ENCODE results near the gene BMF.
"Not testable (repeated sequence)": the region's sequence is repeated elsewhere in the genome, so short reads cannot be mapped to it uniquely, and the experiment has no call there.

BMF gene

DNA sequence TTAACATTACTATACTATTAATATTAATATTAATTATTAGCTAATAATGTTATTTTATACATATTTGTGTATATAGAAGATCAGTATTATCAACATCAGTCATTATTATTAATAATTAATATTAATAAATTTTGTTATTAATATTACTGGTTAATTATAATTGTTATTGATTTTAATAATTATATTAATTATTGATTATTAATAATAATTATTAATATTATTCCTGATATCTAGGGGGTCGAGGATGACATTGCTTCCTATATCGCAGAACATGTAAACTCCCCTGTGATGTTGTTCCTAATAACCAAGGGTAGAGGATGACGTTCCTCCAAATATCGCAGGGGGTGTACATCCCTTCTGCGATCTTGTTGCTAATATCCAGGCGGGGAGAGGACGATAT lies 17.3 kb upstream of the BMF start:
- no peaks in the 10 kb centered on the region for H3K4me1 ChIP-seq (ENCODE audit: control insufficient read depth, insufficient read depth, low read length, unreplicated experiment)
- H3K27ac ChIP-seq (ENCODE audit: low read depth, low read length), result no peak overlapping the region
- no peak overlapping the region for H2AFZ ChIP-seq (ENCODE audit: low read length, unreplicated experiment)
- H3K4me3 ChIP-seq (ENCODE audit: low read depth, low read length), result no peak overlapping the region
- H3K79me2 ChIP-seq (ENCODE audit: control insufficient read depth, insufficient read depth, low read length, unreplicated experiment), result no peaks in the 10 kb centered on the region
- H3K36me3 ChIP-seq (ENCODE audit: insufficient read depth, low read length), result no peaks in the 10 kb centered on the region
- H3K27me3 ChIP-seq (ENCODE audit: insufficient read depth, low read length), result peaks cover 25% of the 10 kb centered on the region; the same call in 1 of the 2 replicates

GRCh38 chr15:40124807-40125285 lies 16.2 kb upstream of the BMF start:
- H3K79me2 ChIP-seq (ENCODE audit: control insufficient read depth, insufficient read depth, low read length, unreplicated experiment); H3K4me3 ChIP-seq (ENCODE audit: low read depth, low read length); H3K4me1 ChIP-seq (ENCODE audit: control insufficient read depth, insufficient read depth, low read length, unreplicated experiment); H3K36me3 ChIP-seq (ENCODE audit: insufficient read depth, low read length); H3K27ac ChIP-seq (ENCODE audit: low read depth, low read length); H2AFZ ChIP-seq (ENCODE audit: low read length, unreplicated experiment): not testable (repeated sequence)
- H3K27me3 ChIP-seq (ENCODE audit: insufficient read depth, low read length), result peaks cover 25% of the 10 kb centered on the region; the same call in 1 of the 2 replicates

DNA sequence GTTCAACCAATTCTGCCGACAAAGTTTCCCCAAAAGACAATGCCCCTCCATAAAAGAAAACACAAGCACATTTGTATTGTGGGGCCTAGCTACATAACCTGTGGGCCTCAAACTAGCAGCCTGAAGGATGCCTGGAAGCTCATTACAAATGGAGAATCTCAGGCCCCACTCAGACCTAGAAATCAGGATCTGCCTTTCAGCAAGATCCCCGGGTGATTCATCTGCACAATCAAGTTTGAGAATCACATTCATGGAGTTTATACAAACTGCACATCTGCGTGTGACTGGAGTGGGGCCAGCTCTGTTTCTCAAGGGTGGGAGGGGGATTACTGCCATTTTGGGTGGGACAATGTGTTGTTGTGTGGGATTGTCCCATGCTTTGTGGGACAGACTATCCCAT lies 15.7 kb upstream of the BMF start:
- not testable (repeated sequence) for H3K36me3 ChIP-seq (ENCODE audit: insufficient read depth, low read length); H3K79me2 ChIP-seq (ENCODE audit: control insufficient read depth, insufficient read depth, low read length, unreplicated experiment); H3K4me1 ChIP-seq (ENCODE audit: control insufficient read depth, insufficient read depth, low read length, unreplicated experiment); H3K27ac ChIP-seq (ENCODE audit: low read depth, low read length); H3K4me3 ChIP-seq (ENCODE audit: low read depth, low read length); H2AFZ ChIP-seq (ENCODE audit: low read length, unreplicated experiment)
- H3K27me3 ChIP-seq (ENCODE audit: insufficient read depth, low read length), result peaks cover 25% of the 10 kb centered on the region; the same call in 1 of the 2 replicates

- H3K4me1 ChIP-seq (ENCODE audit: control insufficient read depth, insufficient read depth, low read length, unreplicated experiment); H3K27ac ChIP-seq (ENCODE audit: low read depth, low read length); H3K79me2 ChIP-seq (ENCODE audit: control insufficient read depth, insufficient read depth, low read length, unreplicated experiment); H2AFZ ChIP-seq (ENCODE audit: low read length, unreplicated experiment); H3K36me3 ChIP-seq (ENCODE audit: insufficient read depth, low read length); H3K4me3 ChIP-seq (ENCODE audit: low read depth, low read length): not testable (repeated sequence)
- H3K27me3 ChIP-seq (ENCODE audit: insufficient read depth, low read length), result peaks cover 25% of the 10 kb centered on the region; the same call in 1 of the 2 replicates
These were observed 15.2 kb upstream of the BMF start for GRCh38 chr15:40123863-40124262.

DNA sequence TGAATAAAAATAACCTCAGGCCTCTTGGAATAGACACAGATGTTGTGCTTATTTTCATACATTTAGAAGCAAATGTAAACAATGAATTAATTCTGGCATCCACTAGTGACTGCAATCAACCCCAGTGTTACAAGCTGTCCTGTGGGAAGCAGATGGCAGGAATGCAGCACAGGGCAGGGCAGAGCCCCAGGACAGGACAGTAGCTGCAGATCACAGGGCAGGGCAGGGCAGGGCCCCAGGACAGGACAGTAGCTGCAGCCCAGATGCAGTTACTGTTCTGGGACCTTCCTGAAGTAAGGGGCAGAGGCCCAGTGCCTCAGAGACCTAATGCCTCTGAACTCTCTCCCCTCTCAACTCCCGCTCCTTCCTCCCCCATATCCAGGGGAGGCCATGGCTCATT lies 14.3 kb upstream of the BMF start:
- H3K79me2 ChIP-seq (ENCODE audit: control insufficient read depth, insufficient read depth, low read length, unreplicated experiment); H3K27ac ChIP-seq (ENCODE audit: low read depth, low read length); H3K4me1 ChIP-seq (ENCODE audit: control insufficient read depth, insufficient read depth, low read length, unreplicated experiment); H3K36me3 ChIP-seq (ENCODE audit: insufficient read depth, low read length); H3K4me3 ChIP-seq (ENCODE audit: low read depth, low read length); H2AFZ ChIP-seq (ENCODE audit: low read length, unreplicated experiment): not testable (repeated sequence)
- H3K27me3 ChIP-seq (ENCODE audit: insufficient read depth, low read length), result peaks cover 25% of the 10 kb centered on the region; the same call in 1 of the 2 replicates

DNA sequence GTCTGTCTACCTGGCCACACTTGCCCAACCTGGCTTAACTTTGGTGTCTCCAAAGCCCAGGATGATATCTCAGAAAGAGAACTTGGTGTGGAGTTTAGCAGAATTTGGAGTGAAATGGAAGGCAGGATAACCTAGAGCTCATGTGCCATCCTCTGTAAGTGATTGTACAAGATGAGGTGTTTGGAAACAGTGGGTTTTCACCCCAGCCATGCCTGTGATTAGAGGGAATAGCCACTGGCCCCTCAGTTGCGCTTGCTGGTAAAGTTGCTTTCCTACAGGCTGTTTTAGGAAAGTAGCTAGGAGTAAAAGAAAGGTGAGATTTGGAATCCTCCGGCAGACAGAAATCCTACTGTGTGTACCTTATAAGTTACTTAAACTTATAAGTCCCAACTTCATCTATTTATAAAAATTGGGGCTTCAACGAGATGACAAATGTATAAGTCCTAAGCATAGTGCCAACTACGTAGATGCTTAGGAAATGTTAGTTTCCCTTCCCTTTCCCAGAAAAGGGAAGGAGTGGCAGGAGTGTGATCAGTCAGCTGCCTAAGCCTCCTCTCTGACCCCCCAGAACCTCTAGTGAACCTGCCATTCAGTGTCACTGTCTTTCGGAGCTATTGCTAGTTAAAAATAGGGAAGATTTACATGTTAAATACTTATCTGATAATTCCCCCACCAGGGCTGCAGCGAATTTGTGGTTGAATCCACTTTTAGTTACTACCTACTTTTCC lies 13.4 kb upstream of the BMF start:
- Histone ChIP-seq H3K79me2 (ENCODE audit: control insufficient read depth, insufficient read depth, low read length, unreplicated experiment) (no peaks in the 10 kb centered on the region), H3K27me3 (ENCODE audit: insufficient read depth, low read length) (peaks cover 16% of the 10 kb centered on the region; the same call in 1 of the 2 replicates), H3K4me1 (ENCODE audit: control insufficient read depth, insufficient read depth, low read length, unreplicated experiment) (no peaks in the 10 kb centered on the region), H3K4me3 (ENCODE audit: low read depth, low read length) (no peak overlapping the region), H2AFZ (ENCODE audit: low read length, unreplicated experiment) (no peak overlapping the region), H3K27ac (ENCODE audit: low read depth, low read length) (no peak overlapping the region), H3K36me3 (ENCODE audit: insufficient read depth, low read length) (no peaks in the 10 kb centered on the region)

GRCh38 chr15:40118473-40118872 lies 9.8 kb upstream of the BMF start:
- peaks cover 24% of the 10 kb centered on the region for H3K27me3 ChIP-seq (ENCODE audit: insufficient read depth, low read length)
- H3K79me2 ChIP-seq (ENCODE audit: control insufficient read depth, insufficient read depth, low read length, unreplicated experiment), result no peaks in the 10 kb centered on the region
- no peaks in the 10 kb centered on the region for H3K36me3 ChIP-seq (ENCODE audit: insufficient read depth, low read length)
- H3K4me1 ChIP-seq (ENCODE audit: control insufficient read depth, insufficient read depth, low read length, unreplicated experiment), result no peaks in the 10 kb centered on the region
- H2AFZ ChIP-seq (ENCODE audit: low read length, unreplicated experiment), result no peak overlapping the region
- H3K27ac ChIP-seq (ENCODE audit: low read depth, low read length), result no peak overlapping the region
- H3K4me3 ChIP-seq (ENCODE audit: low read depth, low read length), result no peak overlapping the region

GRCh38 chr15:40115670-40116093 lies 7.0 kb upstream of the BMF start:
- no peak overlapping the region for H3K27ac ChIP-seq (ENCODE audit: low read depth, low read length)
- H2AFZ ChIP-seq (ENCODE audit: low read length, unreplicated experiment), result no peak overlapping the region
- no peaks in the 10 kb centered on the region for H3K79me2 ChIP-seq (ENCODE audit: control insufficient read depth, insufficient read depth, low read length, unreplicated experiment)
- no peaks in the 10 kb centered on the region for H3K4me1 ChIP-seq (ENCODE audit: control insufficient read depth, insufficient read depth, low read length, unreplicated experiment)
- no peak overlapping the region for H3K4me3 ChIP-seq (ENCODE audit: low read depth, low read length)
- H3K36me3 ChIP-seq (ENCODE audit: insufficient read depth, low read length), result no peaks in the 10 kb centered on the region
- H3K27me3 ChIP-seq (ENCODE audit: insufficient read depth, low read length), result peaks cover 22% of the 10 kb centered on the region

DNA sequence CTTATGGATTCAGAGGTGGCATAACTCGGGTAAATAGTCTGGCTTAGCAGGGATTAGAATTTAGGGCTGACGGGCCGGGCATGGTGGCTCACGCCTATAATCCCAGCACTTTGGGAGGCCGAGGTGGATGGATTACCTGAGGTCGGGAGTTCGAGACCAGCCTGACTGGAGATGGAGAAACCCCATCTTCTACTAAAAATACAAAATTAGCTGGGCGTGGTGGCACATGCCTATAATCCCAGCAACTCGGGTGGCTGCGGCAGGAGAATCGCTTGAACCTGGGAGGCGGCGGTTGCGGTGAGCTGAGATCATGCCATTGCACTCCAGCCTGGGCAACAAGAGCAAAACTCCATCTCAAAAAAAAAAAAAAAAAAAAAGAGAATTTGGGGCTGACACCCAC lies 6.4 kb upstream of the BMF start:
- H3K4me1 ChIP-seq (ENCODE audit: control insufficient read depth, insufficient read depth, low read length, unreplicated experiment); H3K79me2 ChIP-seq (ENCODE audit: control insufficient read depth, insufficient read depth, low read length, unreplicated experiment); H2AFZ ChIP-seq (ENCODE audit: low read length, unreplicated experiment); H3K27ac ChIP-seq (ENCODE audit: low read depth, low read length); H3K36me3 ChIP-seq (ENCODE audit: insufficient read depth, low read length); H3K4me3 ChIP-seq (ENCODE audit: low read depth, low read length): not testable (repeated sequence)
- peaks cover 22% of the 10 kb centered on the region for H3K27me3 ChIP-seq (ENCODE audit: insufficient read depth, low read length)

DNA sequence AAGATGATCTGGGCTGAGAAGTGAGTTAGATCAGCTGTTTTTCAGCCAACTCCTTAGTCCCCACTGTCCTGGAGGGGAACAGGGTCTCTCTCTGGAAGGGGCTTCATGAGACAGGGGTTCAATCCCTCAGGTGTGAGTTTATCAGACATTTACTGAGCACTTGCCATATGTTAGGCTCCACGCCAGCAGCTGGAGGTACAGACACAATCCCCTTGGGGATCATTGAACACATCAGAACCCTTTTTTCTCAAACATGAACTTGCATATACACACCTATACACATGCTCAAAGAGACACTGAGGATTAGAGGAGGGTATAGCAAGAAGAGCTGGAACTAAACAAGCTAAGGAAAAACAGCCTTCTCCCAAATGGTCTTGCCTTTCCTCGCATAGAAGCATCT lies 5.5 kb upstream of the BMF start:
- H3K79me2 ChIP-seq (ENCODE audit: control insufficient read depth, insufficient read depth, low read length, unreplicated experiment), result no peaks in the 10 kb centered on the region
- H2AFZ ChIP-seq (ENCODE audit: low read length, unreplicated experiment), result no peak overlapping the region
- no peaks in the 10 kb centered on the region for H3K4me1 ChIP-seq (ENCODE audit: control insufficient read depth, insufficient read depth, low read length, unreplicated experiment)
- H3K27me3 ChIP-seq (ENCODE audit: insufficient read depth, low read length), result peaks cover 22% of the 10 kb centered on the region
- no peak overlapping the region for H3K27ac ChIP-seq (ENCODE audit: low read depth, low read length)
- H3K36me3 ChIP-seq (ENCODE audit: insufficient read depth, low read length), result no peaks in the 10 kb centered on the region
- H3K4me3 ChIP-seq (ENCODE audit: low read depth, low read length), result no peak overlapping the region

GRCh38 chr15:40112789-40113188 lies 4.1 kb upstream of the BMF start:
- Histone ChIP-seq H3K27ac (ENCODE audit: low read depth, low read length) (no peak overlapping the region), H3K27me3 (ENCODE audit: insufficient read depth, low read length) (peaks cover 22% of the 10 kb centered on the region), H3K4me1 (ENCODE audit: control insufficient read depth, insufficient read depth, low read length, unreplicated experiment) (peaks cover 1% of the 10 kb centered on the region), H2AFZ (ENCODE audit: low read length, unreplicated experiment) (no peak overlapping the region), H3K36me3 (ENCODE audit: insufficient read depth, low read length) (no peaks in the 10 kb centered on the region), H3K79me2 (ENCODE audit: control insufficient read depth, insufficient read depth, low read length, unreplicated experiment) (no peaks in the 10 kb centered on the region), H3K4me3 (ENCODE audit: low read depth, low read length) (no peak overlapping the region)
